HG03521 (cell line): Measurements from ENCODE around the gene RPL10A.

Experiments used
- ATAC-seq: cut with Tn5 transposase; IDR thresholded peaks from one replicate; pipeline ENCODE4 v1.9.1; 2021; ENCODE audit warnings: mild to moderate bottlenecking, moderate library complexity; ENCODE audit not compliant: unreplicated experiment

Gene RPL10A

DNA sequence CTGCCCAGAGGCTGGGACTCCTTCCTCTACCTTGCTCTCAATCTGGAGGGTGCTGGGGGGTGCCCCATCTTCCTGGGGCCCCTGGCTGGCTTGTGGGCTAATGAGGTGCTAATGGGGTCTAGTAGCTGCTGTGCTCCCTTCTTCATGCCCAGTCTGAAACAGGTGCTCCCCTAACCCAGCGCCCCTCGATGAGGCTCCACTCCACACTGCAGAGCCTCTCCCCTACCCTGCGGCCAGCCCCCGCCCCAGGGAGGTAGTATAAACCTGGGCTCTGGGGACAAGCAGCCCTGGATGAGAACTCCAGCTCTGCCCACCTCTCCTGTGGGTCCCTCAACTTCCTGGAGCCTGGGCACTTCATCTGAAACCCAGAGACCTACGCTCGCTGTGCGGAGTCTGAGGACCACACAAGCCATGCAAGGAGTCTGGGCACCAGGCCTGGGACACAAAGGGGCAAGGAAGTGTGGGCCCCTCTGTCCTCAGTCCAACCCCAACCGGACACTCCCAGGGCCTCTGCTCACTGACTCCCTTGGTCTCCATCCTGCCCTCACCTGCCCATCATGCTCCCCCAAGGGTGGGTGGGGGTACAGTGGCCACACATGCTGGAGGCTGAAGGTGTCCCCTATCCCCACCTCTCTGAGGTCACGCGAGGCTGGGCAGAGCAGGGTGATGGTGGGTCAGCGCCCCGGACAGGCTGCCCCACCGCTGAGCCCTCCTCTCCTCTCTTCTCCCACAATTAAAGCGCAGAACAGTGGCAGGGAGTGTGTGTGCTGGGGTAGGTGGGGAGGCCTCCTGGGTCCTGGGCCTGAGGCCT lies 6.1 kb downstream of the RPL10A start:
- ATAC-seq = no peak

DNA sequence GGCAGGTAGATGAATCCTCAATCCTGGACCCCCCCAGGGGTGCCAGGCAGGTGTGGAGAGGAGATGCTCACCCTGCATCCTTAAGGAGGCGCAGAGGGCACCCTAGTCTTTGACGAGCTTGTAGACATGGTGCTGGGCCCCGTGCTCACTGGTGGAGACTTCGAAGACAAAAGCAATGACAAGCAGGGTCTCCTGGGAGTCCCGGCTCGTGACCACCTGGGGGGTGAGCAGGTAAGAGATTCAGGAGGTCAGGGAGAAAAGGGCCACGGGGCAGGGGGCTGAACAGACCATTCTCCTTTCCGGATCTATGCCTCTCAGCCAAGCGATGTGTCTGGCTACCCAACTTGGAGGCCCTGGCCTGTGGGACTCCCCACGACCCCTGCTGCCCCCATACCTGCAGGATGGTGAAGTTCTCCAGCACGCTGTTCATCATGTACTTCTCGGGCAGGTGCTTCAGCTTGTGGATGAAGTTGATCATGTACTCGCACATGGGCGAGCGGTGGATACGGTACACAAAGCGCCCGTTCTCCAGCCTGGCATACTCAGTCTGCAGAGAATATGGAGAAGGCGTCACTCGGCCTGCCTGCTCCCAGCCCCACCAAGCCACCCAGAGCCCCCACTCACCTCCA lies 6.9 kb downstream of the RPL10A start:
- ATAC-seq = no peak

DNA sequence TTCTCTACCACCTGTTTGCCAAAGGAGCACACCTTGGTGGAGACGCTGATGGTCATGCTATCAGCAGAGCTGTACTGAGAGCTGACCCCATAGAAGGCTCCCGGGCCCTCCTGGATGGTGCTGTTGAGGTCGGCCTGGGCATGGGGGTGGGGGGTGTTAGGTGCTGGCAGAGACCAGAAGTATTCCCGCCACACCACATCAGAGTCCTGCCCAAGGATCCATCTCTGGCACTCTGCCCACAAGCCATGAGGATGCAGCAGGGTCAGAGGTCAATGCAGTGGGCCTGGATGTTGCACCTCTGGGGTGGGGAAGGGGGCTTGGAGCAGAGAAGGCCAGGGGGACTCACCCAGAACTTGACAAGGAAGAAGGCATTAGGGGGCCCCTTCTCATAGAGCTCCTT lies 7.4 kb downstream of the RPL10A start:
- no peak for ATAC-seq

GRCh38 chr6:35476004-35476403 lies 7.8 kb downstream of the RPL10A start:
- ATAC-seq = no peak

DNA sequence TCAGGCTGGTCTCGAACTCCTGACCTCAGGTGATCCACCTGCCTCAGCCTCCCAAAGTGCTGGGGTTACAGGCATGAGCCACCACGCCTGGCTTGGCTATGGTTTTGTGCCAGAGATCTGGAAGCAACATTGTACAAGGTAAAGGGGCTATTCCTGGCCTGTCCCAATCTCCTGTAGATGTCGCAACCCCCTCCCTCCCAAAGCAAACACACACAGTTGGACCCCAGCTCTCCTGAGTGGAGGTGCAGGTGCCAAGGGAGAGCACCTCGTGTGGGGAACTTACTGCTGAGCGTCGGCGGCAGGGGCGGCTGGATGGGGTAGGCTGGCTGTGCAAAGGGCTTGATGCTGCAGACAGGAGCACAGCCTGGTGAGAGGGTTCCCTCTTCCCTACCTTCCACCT lies 8.8 kb downstream of the RPL10A start:
- no peak for ATAC-seq

- ATAC-seq = no peak
Measured at GRCh38 chr6:35477551-35478179, 9.5 kb downstream of the RPL10A start.

- no peak for ATAC-seq
Measured at GRCh38 chr6:35478259-35478658, 10.1 kb downstream of the RPL10A start.

DNA sequence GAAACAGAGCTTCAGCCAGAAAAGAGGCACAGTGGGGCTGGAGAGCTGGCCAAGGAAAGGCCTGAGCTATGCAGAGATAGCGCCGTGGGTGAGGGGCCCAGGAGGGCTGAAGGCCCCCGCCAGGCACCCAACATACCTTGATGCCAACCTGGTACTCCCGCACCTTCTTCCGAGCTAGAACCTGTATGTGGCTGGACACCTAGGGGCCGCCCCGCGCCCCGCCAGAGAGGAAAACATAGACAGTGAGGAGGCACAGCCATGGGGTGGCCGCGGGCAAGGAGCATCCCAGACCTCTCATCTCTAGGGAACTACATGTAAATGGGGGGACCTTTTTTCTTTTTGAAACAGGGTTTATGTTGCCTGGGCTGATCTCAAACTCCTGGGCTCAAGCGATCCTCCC lies 12.0 kb downstream of the RPL10A start:
- no peak for ATAC-seq

DNA sequence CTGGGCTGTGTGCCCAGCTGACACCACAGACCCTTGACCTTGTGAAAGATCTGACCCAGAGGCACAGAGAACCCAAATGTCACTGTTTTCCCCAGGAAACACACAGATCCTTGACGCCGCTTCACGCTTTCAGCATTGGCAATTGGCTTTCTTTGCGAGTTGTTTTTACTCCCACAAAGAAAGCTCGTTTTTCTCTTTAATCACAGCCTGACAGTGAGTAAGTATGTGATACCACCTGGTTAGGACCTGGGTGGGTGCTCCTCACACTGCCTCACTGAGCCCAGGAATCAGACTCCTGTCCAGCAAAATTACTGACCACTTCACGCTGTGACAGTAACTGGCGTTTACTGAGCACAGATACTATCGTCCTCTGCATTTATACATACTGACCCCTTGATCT lies 13.0 kb downstream of the RPL10A start:
- ATAC-seq = no peak

- no peak for ATAC-seq
Measured at GRCh38 chr6:35483062-35483461, 14.9 kb downstream of the RPL10A start.

DNA sequence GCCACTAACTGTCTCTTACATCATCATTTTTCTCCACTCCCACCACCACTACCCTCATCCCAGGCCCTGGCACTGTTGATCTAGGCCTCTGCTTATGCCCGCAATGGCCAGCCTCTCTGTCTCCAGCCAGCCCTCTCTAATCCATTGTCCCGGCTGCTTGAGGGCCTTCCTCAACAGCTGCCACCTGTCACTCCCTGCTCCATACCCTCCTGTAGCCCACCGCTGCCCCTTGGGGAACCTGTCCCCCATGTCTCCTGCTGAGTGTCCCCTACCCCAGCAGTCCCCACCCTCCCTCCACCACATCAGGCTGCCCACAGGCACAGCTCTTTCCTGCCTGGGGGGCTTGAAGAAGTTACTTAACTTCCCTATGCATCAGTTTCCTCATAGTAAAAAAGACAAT lies 15.3 kb downstream of the RPL10A start:
- no peak for ATAC-seq

- ATAC-seq = no peak
Measured at GRCh38 chr6:35483893-35484645, 15.9 kb downstream of the RPL10A start.

DNA sequence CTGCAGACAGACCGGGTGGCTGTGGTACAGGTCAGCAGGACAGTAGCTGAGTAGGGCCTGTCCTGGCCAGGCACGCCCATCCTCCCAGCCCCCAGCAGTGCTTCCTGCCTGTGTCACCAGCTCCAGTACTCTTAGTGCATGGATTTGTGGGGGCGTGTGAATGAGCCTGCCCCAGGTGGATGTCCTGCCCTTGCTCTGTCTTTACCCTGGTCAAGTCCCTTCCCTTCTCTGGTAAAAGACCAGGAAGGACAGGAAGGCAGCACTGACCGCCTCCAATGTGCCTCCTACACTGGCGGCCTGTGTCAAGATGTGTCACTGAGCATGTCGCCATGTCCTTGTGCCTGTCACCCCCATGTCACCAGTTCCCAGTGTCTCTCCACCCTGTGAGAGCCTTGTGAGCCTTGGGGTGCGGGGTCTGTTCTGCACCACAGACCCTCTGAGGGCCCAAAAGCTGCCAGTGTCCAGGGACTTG lies 16.8 kb downstream of the RPL10A start:
- no peak for ATAC-seq

DNA sequence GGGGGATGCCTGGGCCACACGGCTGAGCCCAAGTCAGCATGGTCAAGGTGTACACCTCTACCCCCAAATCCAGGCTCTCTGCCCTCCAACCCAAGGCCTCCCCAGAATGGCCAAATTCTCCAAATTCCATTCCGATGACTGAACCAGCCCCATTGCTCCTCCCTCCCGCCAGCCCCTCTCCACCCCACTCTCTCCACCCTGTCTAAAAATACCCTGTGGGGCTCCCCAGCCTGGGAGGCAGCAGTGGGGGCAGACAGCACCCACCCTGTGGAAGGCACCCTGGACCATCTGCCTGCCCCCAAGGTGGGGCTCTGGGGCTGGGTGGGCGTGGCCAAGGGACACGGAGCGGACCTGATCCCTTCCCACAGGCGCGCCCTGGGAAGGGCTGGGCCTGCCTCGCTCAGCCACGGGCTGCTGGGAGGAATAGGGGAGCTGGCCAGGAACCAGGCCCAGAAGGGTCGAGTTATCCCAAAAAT lies 17.2 kb downstream of the RPL10A start:
- no peak for ATAC-seq

GRCh38 chr6:35486005-35486925 lies 18.1 kb downstream of the RPL10A start:
- no peak for ATAC-seq

DNA sequence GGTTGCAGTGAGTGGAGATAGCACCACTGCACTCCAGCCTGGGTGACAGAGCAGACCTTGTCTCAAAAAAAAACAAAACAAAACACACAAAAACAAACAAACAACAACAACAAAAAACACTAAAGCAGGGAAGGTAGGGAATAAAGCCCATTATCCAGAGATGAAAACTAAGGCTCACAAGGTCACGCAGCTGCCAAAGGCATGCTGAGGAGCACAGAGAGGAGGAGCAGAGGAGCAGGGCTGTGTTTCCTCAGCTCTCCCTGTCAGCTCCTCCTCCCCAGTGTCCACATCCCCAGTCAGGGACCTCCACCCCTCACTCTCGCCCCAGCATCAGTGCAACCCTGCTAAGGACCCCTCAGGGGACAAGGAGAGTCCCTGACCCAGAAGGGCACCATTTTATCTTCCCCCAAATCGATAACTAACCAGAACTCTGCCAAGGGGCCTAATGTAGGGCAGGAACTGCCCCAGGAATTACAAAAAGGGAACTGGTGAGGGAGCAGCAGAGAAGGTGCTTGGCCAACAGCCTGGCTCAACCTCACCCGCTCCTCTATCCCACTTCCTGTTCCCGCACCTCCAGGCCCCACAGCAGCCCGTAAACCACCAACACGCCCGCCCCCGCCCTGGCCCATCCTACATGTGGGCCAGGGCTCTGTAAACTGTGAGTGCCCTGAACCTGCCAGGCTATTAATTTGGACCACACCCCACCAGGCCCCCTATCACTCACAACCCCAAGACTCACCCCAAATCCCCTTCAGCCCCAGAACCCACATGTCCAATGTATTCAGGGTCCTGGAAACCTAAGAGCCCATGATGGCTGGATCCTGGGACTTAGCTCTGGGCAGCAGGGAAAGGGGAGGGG lies 19.7 kb downstream of the RPL10A start:
- no peak for ATAC-seq

DNA sequence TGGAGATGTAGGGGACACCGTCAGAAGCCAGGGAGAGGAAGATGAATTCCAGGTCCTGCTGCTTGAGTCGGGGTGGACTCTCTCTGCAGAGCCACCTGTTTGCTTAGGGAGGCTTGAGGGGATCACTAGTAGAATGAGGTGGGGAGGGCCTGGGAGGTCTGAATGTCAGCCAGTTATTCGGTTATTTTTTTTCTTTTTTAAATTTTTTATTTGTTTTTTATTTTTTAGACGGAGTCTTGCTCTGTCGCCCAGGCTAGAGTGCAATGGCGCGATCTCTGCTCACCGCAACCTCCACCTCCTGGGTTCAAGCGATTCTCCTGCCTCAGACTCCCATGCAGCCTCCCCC lies 20.3 kb downstream of the RPL10A start:
- ATAC-seq = no peak

DNA sequence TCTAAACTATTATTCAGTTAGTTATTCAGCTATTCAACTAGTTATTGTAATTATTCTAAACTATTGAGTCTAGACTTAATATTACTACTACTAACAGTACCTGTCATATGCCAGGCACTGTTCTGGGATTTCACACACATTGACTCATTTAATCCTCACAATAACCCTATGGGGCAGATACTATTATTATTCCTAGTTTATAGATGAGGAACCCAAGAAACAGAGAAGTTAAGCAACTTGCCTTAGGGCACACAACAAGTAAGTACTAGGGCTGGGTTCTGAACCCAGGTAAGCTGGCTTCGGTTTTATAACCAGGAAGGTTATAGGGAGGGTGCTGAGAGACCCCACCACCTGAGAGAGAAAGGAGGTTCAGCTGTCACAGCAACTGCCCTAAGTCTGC lies 20.9 kb downstream of the RPL10A start:
- no peak for ATAC-seq
